Measurements from ENCODE around the gene PFN1.

GRCh38 chr17:4946312-4946976 lies 1.9 kb downstream of the PFN1 start:
- no peak for TF ChIP-seq EZH2 (optimal IDR thresholded peaks at IDR 0.05; ENCODE audit: low read depth, low read length)
- TF ChIP-seq CTCF (IDR thresholded peaks at IDR 0.05; ENCODE audit: low read length): no peak

Measured in MM.1S (cell line).